Stimulated activated CD4-positive, alpha-beta T cell treated with anti-CD3 and anti-CD28 coated beads, Interleukin-15, amount 100 ng/mL, for 48 hours (primary cell): Measurements from ENCODE around the gene ACTN4.

Experiments used
- DNase-seq, 2 donors: peaks; one replicate each; pipeline ENCODE4 v3.0.0-alpha.2; 2020; ENCODE audit warnings: low read depth in 2 of 2

Gene ACTN4

GRCh38 chr19:38695832-38696728, 48.6 kb downstream of the ACTN4 start:
- no peak for DNase-seq

- DNase-seq: no peak
These were observed 49.2 kb downstream of the ACTN4 start for GRCh38 chr19:38696729-38697055.

- no peak for DNase-seq
These were observed 49.7 kb downstream of the ACTN4 start for GRCh38 chr19:38697197-38697596.

- no peak for DNase-seq
These were observed 50.2 kb downstream of the ACTN4 start for GRCh38 chr19:38697641-38698071.

- DNase-seq: no peak
These were observed 51.0 kb downstream of the ACTN4 start for GRCh38 chr19:38698225-38699026.

- DNase-seq: no peak
These were observed 51.5 kb downstream of the ACTN4 start for GRCh38 chr19:38699027-38699346.

- no peak for DNase-seq
These were observed 52.3 kb downstream of the ACTN4 start for GRCh38 chr19:38699647-38700349.

- no peak for DNase-seq
These were observed 53.0 kb downstream of the ACTN4 start for GRCh38 chr19:38700350-38700901.

GRCh38 chr19:38700902-38701454, 53.5 kb downstream of the ACTN4 start:
- no peak for DNase-seq

GRCh38 chr19:38701455-38702063, 54.1 kb downstream of the ACTN4 start:
- no peak for DNase-seq

- DNase-seq: no peak
These were observed 54.8 kb downstream of the ACTN4 start for GRCh38 chr19:38702278-38702677.

- DNase-seq: no peak
These were observed 56.1 kb downstream of the ACTN4 start for GRCh38 chr19:38703509-38703908.

- DNase-seq: no peak
These were observed 57.1 kb downstream of the ACTN4 start for GRCh38 chr19:38704488-38705026.

- DNase-seq: no peak
These were observed 58.0 kb downstream of the ACTN4 start for GRCh38 chr19:38705197-38706019.

- DNase-seq: no peak
These were observed 59.5 kb downstream of the ACTN4 start for GRCh38 chr19:38706792-38707511.

GRCh38 chr19:38707512-38708114, 60.2 kb downstream of the ACTN4 start:
- no peak for DNase-seq

GRCh38 chr19:38708413-38709024, 61.1 kb downstream of the ACTN4 start:
- DNase-seq: no peak

GRCh38 chr19:38709119-38709518, 61.7 kb downstream of the ACTN4 start:
- DNase-seq: no peak
